Karpas-422 (cell line): Measurements from ENCODE around the gene PLD2. TPM values are rescaled to one million over a fixed set of nuclear protein-coding genes. Genes with fewer than 3 reads are reported as not detected.
"Not testable (repeated sequence)": the region's sequence is repeated elsewhere in the genome, so short reads cannot be mapped to it uniquely, and the experiment has no call there.

ENCODE experiments used
- DNase-seq: peaks from one replicate; pipeline ENCODE4 v3.0.0-alpha.2; 2015
- H2AFZ ChIP-seq: fragments of 200-600 bp; sonication (generic); 2 replicates; pipeline ENCODE4 v1.6.1; 2014; ENCODE audit warnings: antibody characterized with exemption, low read length, mixed read lengths
- H3K27ac ChIP-seq: fragments of 200-600 bp; sonication (generic); 2 replicates; pipeline ENCODE4 v1.5.1; 2014; ENCODE audit warnings: mild to moderate bottlenecking, low read length, moderate library complexity
- H3K27me3 ChIP-seq: fragments of 200-600 bp; sonication (generic); 2 replicates; pipeline ENCODE4 v1.6.1; 2014; ENCODE audit warnings: low read length, mixed read lengths
- H3K36me3 ChIP-seq: fragments of 200-600 bp; sonication (generic); 2 replicates; pipeline ENCODE4 v1.6.1; 2014; ENCODE audit warnings: low read length, mixed read lengths; ENCODE audit not compliant: insufficient read depth
- H3K4me1 ChIP-seq: fragments of 200-600 bp; sonication (generic); 2 replicates; pipeline ENCODE4 v1.6.1; 2014; ENCODE audit warnings: mild to moderate bottlenecking, low read length, mixed read lengths
- H3K4me2 ChIP-seq: fragments of 200-600 bp; sonication (generic); 2 replicates; pipeline ENCODE4 v1.6.1; 2014; ENCODE audit warnings: low read length, low read depth, mild to moderate bottlenecking; ENCODE audit not compliant: poor library complexity, severe bottlenecking
- H3K4me3 ChIP-seq: fragments of 200-600 bp; sonication (generic); 2 replicates; pipeline ENCODE4 v1.5.1; 2014; ENCODE audit warnings: mild to moderate bottlenecking, antibody characterized with exemption, low read length, mixed read lengths
- H3K79me2 ChIP-seq: fragments of 200-600 bp; sonication (generic); 2 replicates; pipeline ENCODE4 v1.6.1; 2014; ENCODE audit warnings: mild to moderate bottlenecking, low read length, mixed read lengths
- H3K9ac ChIP-seq: fragments of 200-600 bp; sonication (generic); 2 replicates; pipeline ENCODE4 v1.6.0; 2014; ENCODE audit warnings: low read length
- H3K9me2 ChIP-seq: fragments of 200-600 bp; sonication (generic), shearing (Covaris generic); replicated peaks from 2 replicates; pipeline ENCODE4 v1.6.0; 2014; ENCODE audit warnings: mild to moderate bottlenecking, low read length, moderate library complexity; ENCODE audit not compliant: insufficient read depth
- H3K9me3 ChIP-seq: fragments of 300-700, 200-600 bp; sonication (generic); 2 replicates; pipeline ENCODE4 v1.6.1; 2014; ENCODE audit warnings: low read length, mixed read lengths
- H4K20me1 ChIP-seq: fragments of 200-600 bp; sonication (generic); 2 replicates; pipeline ENCODE4 v1.6.1; 2014; ENCODE audit warnings: mild to moderate bottlenecking, antibody characterized with exemption, low read length, low read depth; ENCODE audit not compliant: insufficient read depth
- total RNA-seq: library from RNA; depleted of rRNA; stranded (reverse); fragments of >200 nt; shearing (Covaris generic); gene quantifications from 2 replicates; pipeline ENCODE4 v1.2.3, GENCODE V29; 2014; ENCODE audit warnings: low replicate concordance

The PLD2 gene
- total RNA-seq, 1 experiment from 2014 or later: 13.1 TPM

DNA sequence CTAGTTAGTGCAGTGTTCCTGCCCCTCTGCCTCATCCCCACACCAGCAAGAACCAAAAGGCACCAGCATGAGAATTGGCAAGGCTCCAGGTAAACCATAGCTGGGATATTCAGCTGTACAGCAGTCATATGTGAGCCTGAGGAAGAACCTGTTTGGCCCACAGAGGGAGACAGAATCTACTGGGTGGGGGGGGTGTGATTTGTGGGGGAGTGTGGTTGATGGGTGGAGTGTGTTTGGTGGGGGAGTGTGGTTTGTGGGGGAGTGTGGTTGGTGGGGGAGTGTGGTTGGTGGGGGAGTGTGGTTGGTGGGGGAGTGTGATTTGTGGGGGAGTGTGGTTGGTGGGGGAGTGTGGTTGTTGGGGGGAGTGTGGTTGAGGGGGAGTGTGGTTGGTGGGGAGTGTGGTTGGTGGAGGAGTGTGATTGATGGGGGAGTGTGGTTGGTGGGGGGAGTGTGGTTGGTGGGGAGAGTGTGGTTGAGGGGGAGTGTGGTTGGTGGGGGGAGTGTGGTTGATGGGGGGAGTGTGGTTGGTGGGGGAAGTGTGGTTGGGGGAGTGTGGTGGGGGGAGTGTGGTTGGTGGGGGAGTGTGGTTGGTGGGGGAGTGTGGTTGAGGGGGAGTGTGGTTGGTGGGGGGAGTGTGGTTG is 45.7 kb downstream of the PLD2 start:
- Histone ChIP-seq H3K9me3 (no peaks in the 10 kb centered on the region), H3K27me3 (no peaks in the 10 kb centered on the region), H3K27ac (no peak overlapping the region), H2AFZ (no peak overlapping the region), H3K36me3 (no peaks in the 10 kb centered on the region), H3K9ac (no peak overlapping the region), H3K4me1 (peaks cover 13% of the 10 kb centered on the region), H3K79me2 (peaks cover 79% of the 10 kb centered on the region), H3K4me2 (no peak overlapping the region), H3K4me3 (no peak overlapping the region), H3K9me2 (no peaks in the 10 kb centered on the region), H4K20me1 (peaks cover 8% of the 10 kb centered on the region; the same call in 1 of the 2 replicates)
- DNase-seq: no peak

DNA sequence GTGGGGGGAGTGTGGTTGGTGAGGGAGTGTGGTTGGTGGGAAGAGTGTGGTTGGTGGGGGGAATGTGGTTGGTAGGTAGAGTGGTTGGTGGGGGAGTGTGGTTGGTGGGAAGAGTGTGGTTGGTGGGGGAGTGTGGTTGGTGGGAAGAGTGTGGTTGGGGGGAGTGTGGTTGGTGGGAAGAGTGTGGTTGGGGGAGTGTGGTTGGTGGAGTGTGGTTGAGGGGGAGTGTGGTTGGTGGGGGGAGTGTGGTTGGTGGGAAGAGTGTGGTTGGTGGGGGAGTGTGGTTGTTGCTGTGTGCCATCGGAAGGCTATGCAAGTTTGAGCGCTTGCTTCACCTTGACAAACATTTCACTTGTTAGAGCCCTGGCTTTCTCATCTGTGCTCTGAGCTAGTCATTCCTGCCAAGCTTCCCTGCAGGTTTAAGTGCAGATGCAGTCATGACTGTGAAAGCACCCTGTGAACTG is 46.3 kb downstream of the PLD2 start:
- H2AFZ ChIP-seq: no peak overlapping the region
- H4K20me1 ChIP-seq: 0 out of 2 replicates have a peak, but pooled peaks cover 8% of the 10 kb centered on the region
- no peaks in the 10 kb centered on the region for H3K36me3 ChIP-seq
- no peaks in the 10 kb centered on the region for H3K9me2 ChIP-seq
- peaks cover 78% of the 10 kb centered on the region for H3K79me2 ChIP-seq
- H3K4me1 ChIP-seq: peaks cover 18% of the 10 kb centered on the region
- no peak overlapping the region for H3K27ac ChIP-seq
- no peak for DNase-seq
- H3K9me3 ChIP-seq: no peaks in the 10 kb centered on the region
- H3K9ac ChIP-seq: no peak overlapping the region
- no peak overlapping the region for H3K4me2 ChIP-seq
- no peak overlapping the region for H3K4me3 ChIP-seq
- H3K27me3 ChIP-seq: no peaks in the 10 kb centered on the region

DNA sequence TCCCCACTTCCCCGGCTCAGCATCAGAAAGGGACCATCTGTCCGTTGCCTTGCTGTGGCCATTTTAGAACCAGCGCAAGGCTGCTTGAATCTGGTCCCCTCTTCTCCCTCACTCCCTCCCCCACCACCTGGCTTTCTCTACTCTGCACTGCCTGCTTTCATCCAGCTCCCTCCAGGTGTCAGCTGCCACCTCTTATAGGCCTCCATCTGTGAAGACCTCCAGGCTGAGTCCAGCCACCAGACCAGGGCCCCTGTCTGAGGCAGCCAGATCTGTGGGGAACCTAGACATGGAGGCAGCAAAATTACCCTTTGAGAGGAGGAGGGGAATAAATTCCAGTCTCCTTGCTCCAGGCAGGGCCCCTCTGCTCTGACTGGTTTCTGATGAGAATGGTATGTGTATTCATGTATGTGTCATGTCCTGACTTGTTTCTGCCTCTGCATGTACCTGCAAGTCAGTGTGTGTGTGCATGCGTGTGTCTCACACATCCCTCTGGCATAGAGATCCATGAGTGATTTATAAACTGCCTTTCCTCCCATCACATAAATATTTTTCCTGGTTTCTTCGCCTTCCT is 47.2 kb downstream of the PLD2 start:
- Histone ChIP-seq H4K20me1 (0 out of 2 replicates have a peak, but pooled peaks cover 4% of the 10 kb centered on the region), H3K9ac (no peak overlapping the region), H3K36me3 (no peaks in the 10 kb centered on the region), H3K79me2 (peaks cover 78% of the 10 kb centered on the region), H3K27me3 (no peaks in the 10 kb centered on the region), H3K4me1 (peaks cover 18% of the 10 kb centered on the region), H3K4me3 (no peak overlapping the region), H3K9me3 (no peaks in the 10 kb centered on the region), H2AFZ (no peak overlapping the region), H3K27ac (no peak overlapping the region), H3K4me2 (no peak overlapping the region), H3K9me2 (no peaks in the 10 kb centered on the region)
- DNase-seq: no peak

DNA sequence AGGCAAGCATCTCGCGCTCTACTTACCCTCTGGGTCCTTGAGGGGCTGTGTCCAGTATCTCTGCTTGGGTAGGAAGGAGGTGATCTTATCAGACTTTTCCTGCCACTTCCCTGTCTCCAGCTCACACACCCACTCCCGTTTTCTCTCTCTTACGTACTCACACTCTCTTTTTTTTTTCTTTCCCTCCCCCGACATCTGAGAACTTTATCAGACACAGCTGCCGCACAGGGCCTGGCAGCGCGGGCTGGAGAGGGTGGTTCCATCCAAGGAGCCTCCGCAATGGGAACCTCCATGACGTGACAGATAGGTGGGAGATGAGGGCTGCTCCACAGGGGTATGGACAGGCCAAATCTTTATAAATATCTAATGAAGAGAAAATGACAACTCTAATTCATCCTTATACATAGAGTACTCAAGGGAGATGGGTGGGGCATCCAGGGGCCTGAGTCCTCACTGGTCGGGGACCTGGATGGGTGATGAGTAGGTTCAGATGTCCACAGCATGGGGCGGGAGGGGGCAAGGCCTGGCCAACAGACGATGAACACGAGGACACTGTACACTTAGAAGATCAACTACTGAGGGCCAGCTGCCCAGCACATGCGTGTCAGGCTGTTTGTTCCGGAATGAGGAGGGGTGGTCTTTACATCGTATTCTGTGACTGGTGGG is 49.5 kb downstream of the PLD2 start:
- Histone ChIP-seq H3K4me2 (no peak overlapping the region), H2AFZ (no peak overlapping the region), H3K4me1 (peaks cover 15% of the 10 kb centered on the region), H3K9me3 (no peaks in the 10 kb centered on the region), H3K27me3 (no peaks in the 10 kb centered on the region), H3K36me3 (no peaks in the 10 kb centered on the region), H3K4me3 (no peak overlapping the region), H3K79me2 (peaks cover 72% of the 10 kb centered on the region), H3K27ac (no peak overlapping the region), H3K9me2 (no peaks in the 10 kb centered on the region), H4K20me1 (no peaks in the 10 kb centered on the region), H3K9ac (no peak overlapping the region)
- DNase-seq: no peak

DNA sequence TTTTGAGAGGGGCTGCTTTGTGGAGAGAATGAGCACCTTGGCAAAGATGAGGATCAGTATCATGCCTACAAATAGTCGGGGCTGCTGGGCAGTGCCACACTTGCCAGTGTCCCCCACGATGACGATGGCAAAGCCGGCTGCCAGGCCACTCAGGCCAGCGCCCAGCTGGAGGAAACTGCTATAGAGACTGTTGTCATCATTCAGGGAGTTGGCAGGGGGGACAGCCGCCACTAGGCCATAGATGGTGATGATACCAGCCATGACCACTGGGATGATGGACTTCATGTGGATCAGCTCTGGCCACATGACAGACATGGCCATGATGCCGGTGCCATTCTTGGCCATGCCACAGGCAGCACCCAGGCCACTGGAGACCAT is 50.0 kb downstream of the PLD2 start:
- no peaks in the 10 kb centered on the region for H3K27me3 ChIP-seq
- H3K9ac ChIP-seq: no peak overlapping the region
- H3K9me3 ChIP-seq: no peaks in the 10 kb centered on the region
- DNase-seq: no peak
- H3K79me2 ChIP-seq: peaks cover 72% of the 10 kb centered on the region
- peaks cover 15% of the 10 kb centered on the region for H3K4me1 ChIP-seq
- no peaks in the 10 kb centered on the region; the same call in 1 of the 2 replicates for H3K36me3 ChIP-seq
- no peaks in the 10 kb centered on the region for H3K9me2 ChIP-seq
- no peak overlapping the region for H3K27ac ChIP-seq
- no peak overlapping the region for H2AFZ ChIP-seq
- no peak overlapping the region for H3K4me2 ChIP-seq
- no peaks in the 10 kb centered on the region for H4K20me1 ChIP-seq
- no peak overlapping the region for H3K4me3 ChIP-seq

DNA sequence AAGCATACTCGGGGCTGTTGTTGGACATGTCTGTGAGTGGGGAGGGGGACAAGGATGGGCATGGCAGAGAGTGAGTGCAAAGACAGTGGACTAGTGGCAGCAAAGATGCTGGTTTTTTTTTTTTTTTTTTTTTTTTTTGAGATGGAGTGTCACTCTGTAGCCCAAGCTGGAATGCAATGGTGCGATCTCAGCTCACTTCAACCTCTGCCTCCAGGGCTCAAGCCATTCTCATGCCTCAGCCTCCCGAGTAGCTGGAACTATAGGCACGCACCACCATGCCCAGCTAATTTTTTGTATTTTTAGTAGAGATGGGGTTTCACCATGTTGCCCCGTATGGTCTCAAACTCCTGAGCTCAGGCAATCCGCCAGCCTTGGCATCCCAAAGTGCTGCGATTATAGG is 50.4 kb downstream of the PLD2 start:
- H3K27ac ChIP-seq, H3K9me3 ChIP-seq, H3K9me2 ChIP-seq, DNase-seq, H3K36me3 ChIP-seq, H3K27me3 ChIP-seq, H4K20me1 ChIP-seq, H3K9ac ChIP-seq, H3K4me2 ChIP-seq, H2AFZ ChIP-seq, H3K4me3 ChIP-seq: not testable (repeated sequence)
- H3K4me1 ChIP-seq: peaks cover 15% of the 10 kb centered on the region
- H3K79me2 ChIP-seq: peaks cover 71% of the 10 kb centered on the region

DNA sequence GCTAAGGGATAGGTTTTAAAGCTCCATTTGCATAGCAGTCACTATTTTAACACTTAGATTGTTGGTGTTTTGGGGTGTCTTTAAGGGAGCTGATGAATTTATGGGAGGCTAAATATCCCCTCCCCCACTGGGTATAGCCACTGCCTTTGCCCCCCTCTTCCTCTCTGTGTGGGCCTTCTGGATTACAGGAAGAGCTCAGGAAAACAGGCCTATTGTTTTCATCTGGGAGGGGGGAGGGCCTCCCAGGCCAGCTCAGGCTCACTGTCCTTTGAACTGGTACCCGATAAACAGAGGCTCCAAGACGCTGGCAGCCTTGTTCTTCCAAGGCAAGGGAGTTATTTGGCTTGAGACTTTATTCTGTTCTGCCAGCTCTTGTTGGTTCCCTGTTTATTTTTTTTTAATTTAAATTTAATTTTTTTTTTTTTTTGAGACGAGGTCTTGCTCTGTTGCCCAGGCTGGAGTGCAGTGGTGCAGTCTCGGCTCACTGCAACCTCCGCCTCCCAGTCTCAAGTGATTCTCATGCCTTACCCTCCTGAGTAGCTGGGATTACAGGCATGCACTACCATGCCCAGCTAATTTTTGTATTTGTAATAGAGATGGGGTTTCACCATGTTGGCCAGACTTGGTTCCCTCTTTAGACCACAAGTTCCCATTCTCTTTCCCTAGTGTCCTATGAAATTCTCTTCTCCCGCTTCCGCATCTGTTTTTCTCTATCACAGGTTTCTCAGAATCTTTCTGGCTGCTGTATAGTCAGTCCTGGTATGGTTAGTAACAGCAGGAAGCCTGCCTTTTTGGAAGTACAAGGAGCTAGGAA is 51.3 kb downstream of the PLD2 start:
- Histone ChIP-seq H3K4me2 (no peak overlapping the region), H3K79me2 (peaks cover 76% of the 10 kb centered on the region), H3K27me3 (no peaks in the 10 kb centered on the region), H3K9me3 (no peaks in the 10 kb centered on the region), H3K36me3 (no peaks in the 10 kb centered on the region; the same call in 1 of the 2 replicates), H3K9ac (no peak overlapping the region), H2AFZ (no peak overlapping the region), H3K4me3 (no peak overlapping the region), H3K27ac (no peak overlapping the region), H3K4me1 (peaks cover 15% of the 10 kb centered on the region), H4K20me1 (no peaks in the 10 kb centered on the region), H3K9me2 (no peaks in the 10 kb centered on the region)
- DNase-seq: no peak

DNA sequence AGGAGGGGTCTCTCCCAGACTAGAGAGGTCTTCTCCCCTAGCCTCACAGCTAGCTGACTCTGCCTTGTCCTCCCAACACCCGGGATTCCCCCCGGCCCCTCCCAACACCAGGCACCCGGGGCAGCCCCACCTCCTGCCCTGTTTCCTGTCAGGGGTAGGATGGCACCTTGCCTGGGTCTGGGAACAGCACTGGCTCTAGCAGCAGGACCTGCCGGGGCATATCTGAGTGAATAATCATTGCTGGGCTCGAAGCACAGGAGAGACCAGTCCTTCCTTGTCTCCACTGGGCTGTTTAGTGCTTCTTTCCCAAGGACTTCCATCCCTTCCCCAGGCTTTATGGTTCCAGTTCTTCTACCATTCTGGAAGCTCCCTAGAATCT is 51.9 kb downstream of the PLD2 start:
- Histone ChIP-seq H3K4me2 (no peak overlapping the region), H2AFZ (no peak overlapping the region), H4K20me1 (no peaks in the 10 kb centered on the region), H3K9me3 (no peaks in the 10 kb centered on the region), H3K4me3 (no peak overlapping the region), H3K36me3 (no peaks in the 10 kb centered on the region; the same call in 1 of the 2 replicates), H3K27ac (no peak overlapping the region), H3K27me3 (no peaks in the 10 kb centered on the region), H3K9ac (no peak overlapping the region), H3K9me2 (no peaks in the 10 kb centered on the region), H3K79me2 (peaks cover 73% of the 10 kb centered on the region), H3K4me1 (peaks cover 15% of the 10 kb centered on the region)
- no peak for DNase-seq
